ENCODE measurements around the gene KCNMA1.

KCNMA1 gene

GRCh38 chr10:76915316-76915715 lies 722.3 kb downstream of the KCNMA1 start:
- Histone ChIP-seq H3K27me3 (replicated peaks; ENCODE audit: control insufficient read depth, insufficient read depth, low read length) (no peaks in the 10 kb centered on the region), H3K4me3 (replicated peaks; ENCODE audit: low read depth, low read length) (no peak overlapping the region), H3K36me3 (ENCODE audit: control insufficient read depth, insufficient read depth, low read length) (no peaks in the 10 kb centered on the region)
- DNase-seq (ENCODE audit: extremely low read depth, insufficient read length) = no peak
- TF ChIP-seq CTCF (IDR thresholded peaks at IDR 0.05; ENCODE audit: insufficient read depth, low read length, poor library complexity, severe bottlenecking) = no peak

DNA sequence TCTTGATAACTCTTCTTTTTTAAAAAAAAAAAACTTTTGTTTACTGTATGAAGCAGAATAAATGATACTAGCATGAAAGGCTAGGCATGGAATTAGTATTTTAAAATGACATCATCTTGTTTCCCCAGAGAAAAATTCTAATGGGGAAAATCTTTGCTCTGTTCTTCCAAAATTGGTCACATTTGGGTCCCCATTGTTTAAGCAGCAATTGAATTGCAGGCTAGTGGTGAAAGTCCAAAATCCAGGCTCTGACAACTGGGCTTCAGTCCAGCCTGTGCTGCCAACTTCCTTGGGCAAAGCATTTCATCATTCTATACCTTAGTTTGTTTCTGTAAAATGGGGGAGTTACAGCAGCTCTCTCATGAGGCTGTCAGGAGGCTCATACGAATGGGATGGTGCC lies 726.4 kb downstream of the KCNMA1 start:
- Histone ChIP-seq H3K27me3 (replicated peaks; ENCODE audit: control insufficient read depth, insufficient read depth, low read length) (no peaks in the 10 kb centered on the region), H3K4me3 (replicated peaks; ENCODE audit: low read depth, low read length) (no peak overlapping the region), H3K36me3 (ENCODE audit: control insufficient read depth, insufficient read depth, low read length) (no peaks in the 10 kb centered on the region)
- TF ChIP-seq CTCF (IDR thresholded peaks at IDR 0.05; ENCODE audit: insufficient read depth, low read length, poor library complexity, severe bottlenecking) = no peak
- DNase-seq (ENCODE audit: extremely low read depth, insufficient read length) = no peak

GRCh38 chr10:76910184-76910962 lies 727.2 kb downstream of the KCNMA1 start:
- no peak for TF ChIP-seq CTCF (IDR thresholded peaks at IDR 0.05; ENCODE audit: insufficient read depth, low read length, poor library complexity, severe bottlenecking)
- no peaks in the 10 kb centered on the region for H3K36me3 ChIP-seq (ENCODE audit: control insufficient read depth, insufficient read depth, low read length)
- DNase-seq (ENCODE audit: extremely low read depth, insufficient read length) = no peak

DNA sequence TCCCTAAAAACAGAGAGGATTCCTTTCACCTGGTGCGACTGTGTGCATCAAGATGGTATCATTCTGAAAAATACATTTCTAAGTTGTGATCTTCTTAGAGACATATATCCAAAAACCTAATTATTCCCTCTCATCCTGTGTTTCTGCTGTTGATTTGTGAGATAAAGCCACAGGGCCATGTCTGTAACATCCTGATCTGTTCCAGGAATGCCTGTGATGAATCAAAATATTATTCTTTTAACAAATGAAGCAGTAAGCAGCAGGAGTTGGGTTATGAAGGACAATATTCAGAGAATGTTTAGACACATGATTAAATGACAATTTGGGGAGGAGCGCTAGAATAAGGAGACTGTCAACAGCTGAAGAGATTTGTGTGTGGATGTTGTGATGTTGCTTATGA lies 731.4 kb downstream of the KCNMA1 start:
- Histone ChIP-seq H3K27me3 (replicated peaks; ENCODE audit: control insufficient read depth, insufficient read depth, low read length) (no peaks in the 10 kb centered on the region), H3K36me3 (ENCODE audit: control insufficient read depth, insufficient read depth, low read length) (no peaks in the 10 kb centered on the region), H3K4me3 (replicated peaks; ENCODE audit: low read depth, low read length) (no peak overlapping the region)
- DNase-seq (ENCODE audit: extremely low read depth, insufficient read length) = no peak
- TF ChIP-seq CTCF (IDR thresholded peaks at IDR 0.05; ENCODE audit: insufficient read depth, low read length, poor library complexity, severe bottlenecking) = no peak

More at GRCh38 chr10:76910184-76910962, 727.2 kb downstream of the KCNMA1 start:
- Histone ChIP-seq H3K4me3 (replicated peaks; ENCODE audit: low read depth, low read length) (no peak overlapping the region), H3K27me3 (replicated peaks; ENCODE audit: control insufficient read depth, insufficient read depth, low read length) (no peaks in the 10 kb centered on the region)

DNA sequence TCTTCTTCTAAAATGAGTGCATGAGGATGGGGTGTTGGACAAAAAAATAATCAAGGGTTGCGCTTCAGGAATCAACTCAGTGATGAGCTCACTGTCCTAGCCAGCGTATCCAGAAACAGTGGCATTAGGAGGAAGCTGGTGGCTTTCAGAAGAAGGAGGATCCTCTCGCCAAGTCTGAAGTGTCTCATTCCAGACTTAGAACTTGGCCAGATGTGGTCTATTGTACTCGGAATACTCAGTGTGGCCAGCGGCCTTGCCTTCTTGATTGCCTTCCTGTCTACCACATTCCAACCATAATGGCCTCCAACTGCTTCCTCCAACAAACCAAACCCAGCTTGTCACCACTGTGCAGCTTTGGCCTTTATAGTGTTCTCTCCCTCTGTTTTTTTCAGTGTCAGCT lies 732.4 kb downstream of the KCNMA1 start:
- H3K36me3 ChIP-seq (ENCODE audit: control insufficient read depth, insufficient read depth, low read length) = no peaks in the 10 kb centered on the region
- TF ChIP-seq CTCF (IDR thresholded peaks at IDR 0.05; ENCODE audit: insufficient read depth, low read length, poor library complexity, severe bottlenecking) = no peak
- no peak overlapping the region for H3K4me3 ChIP-seq (replicated peaks; ENCODE audit: low read depth, low read length)
- no peak for DNase-seq (ENCODE audit: extremely low read depth, insufficient read length)
- no peaks in the 10 kb centered on the region for H3K27me3 ChIP-seq (replicated peaks; ENCODE audit: control insufficient read depth, insufficient read depth, low read length)
